ENCODE measurements around the gene BMP8A. TPM values are rescaled to one million over a fixed set of nuclear protein-coding genes. Genes with fewer than 3 reads are reported as not detected.

The BMP8A gene
- total and polyA plus RNA-seq, 10 of the 15 experiments (the other 5 are each of a cell fraction or from before 2014, with no cell fraction given) = not detected

- ATAC-seq = no peak
- Histone ChIP-seq H3K4me2 (ENCODE audit: control insufficient read depth, insufficient read depth) (no peak overlapping the region), H3K9me3 (replicated peaks; ENCODE audit: control insufficient read depth, insufficient read depth, low read length) (no peaks in the 10 kb centered on the region), H3K36me3 (ENCODE audit: control insufficient read depth in 2 of 2, insufficient read depth in 2 of 2, low read length in 1 of 2) (peaks cover 33 to 74% of the 10 kb centered on the region in 2 experiments), H3K4me3 (no peak overlapping the region), H3K27ac (ENCODE audit: control insufficient read depth, insufficient read depth) (no peak overlapping the region), H3K9ac (ENCODE audit: control insufficient read depth, insufficient read depth, low read length) (no peak overlapping the region), H3K27me3 (replicated peaks in 1 of 2; ENCODE audit: control insufficient read depth in 2 of 2, insufficient read depth in 2 of 2, low read length in 1 of 2) (no peaks in the 10 kb centered on the region), H3K4me1 (ENCODE audit: control insufficient read depth, insufficient read depth, low read length) (peaks cover 8% of the 10 kb centered on the region; the same call in 1 of the 2 replicates), H3K79me2 (ENCODE audit: control insufficient read depth, insufficient read depth, low read length) (peaks cover 40% of the 10 kb centered on the region), H2AFZ (ENCODE audit: control insufficient read depth, low read depth, low read length) (no peak overlapping the region), H4K20me1 (ENCODE audit: control insufficient read depth, insufficient read depth) (peaks cover 7% of the 10 kb centered on the region)
- no peak for DNase-seq (ENCODE audit: low read depth, low spot score)
- CTCF ChIA-PET = interaction anchor here (1.1 kb wide), 1 partner anchor 37 kb away, joined by 3 read pairs; no protein-coding TSS in a partner anchor
- TF ChIP-seq EGR1 (IDR thresholded peaks at IDR 0.05; ENCODE audit: borderline replicate concordance in 1 of 2, low read depth in 2 of 2, low read length in 2 of 2) = no peak
- TF ChIP-seq MXI1 (IDR thresholded peaks at IDR 0.05; ENCODE audit: low read depth, low read length) = no peak
- TF ChIP-seq RB1 (IDR thresholded peaks at IDR 0.05; ENCODE audit: borderline replicate concordance) = no peak
- TF ChIP-seq NRF1 (conservative IDR thresholded peaks at IDR 0.05; ENCODE audit: low read depth, low read length) = no peak
- TF ChIP-seq ZSCAN29 (IDR thresholded peaks at IDR 0.05) = no peak
- TF ChIP-seq ZNF24 (IDR thresholded peaks at IDR 0.05) = no peak
- TF ChIP-seq POLR2AphosphoS5 (IDR thresholded peaks at IDR 0.05; ENCODE audit: low read length) = no peak
- no peak for TF ChIP-seq ZBTB33 (IDR thresholded peaks at IDR 0.05)
- TF ChIP-seq DPF2 (IDR thresholded peaks at IDR 0.05) = no peak
- no peak for TF ChIP-seq SUPT20H (IDR thresholded peaks at IDR 0.05; ENCODE audit: borderline replicate concordance, control insufficient read depth, low read depth, low read length)
- no peak for TF ChIP-seq BHLHE40 (IDR thresholded peaks at IDR 0.05; ENCODE audit: borderline replicate concordance in 1 of 2, low read depth in 2 of 2, low read length in 1 of 2)
- no peak for TF ChIP-seq TCF7 (IDR thresholded peaks at IDR 0.05; ENCODE audit: borderline replicate concordance)
- 81% methylated on average over 4 of the region's 4 CpGs for WGBS (ENCODE audit: insufficient coverage, insufficient replicate concordance, low lambda C conversion rate, missing lambda C conversion rate)
- SMC1A ChIA-PET (ENCODE audit: uncharacterized antibody, unreplicated experiment) = interaction anchor here (1.0 kb wide), 1 partner anchor 37 kb away, joined by 5 read pairs; no protein-coding TSS in a partner anchor
- no TSS peak for BruUV-seq (replicated peaks)
- in situ Hi-C loops (cut with MboI) (no loop called here), intact Hi-C loops (cut with micrococcal nuclease; ENCODE audit: unreplicated experiment) (no loop called here)
- RAD21 ChIA-PET (ENCODE audit: unreplicated experiment) = no interaction called here
- FAIRE-seq = no peak
- POLR2A ChIA-PET = interaction anchor here (0.7 kb wide), 1 partner anchor 11 kb away, joined by 3 read pairs; no protein-coding TSS in a partner anchor
Measured at GRCh38 chr1:39569034-39569433, 77.6 kb downstream of the BMP8A start.

All from GM12878 (cell line).